Measurements from ENCODE around the gene ITGA7.

The ITGA7 gene

DNA sequence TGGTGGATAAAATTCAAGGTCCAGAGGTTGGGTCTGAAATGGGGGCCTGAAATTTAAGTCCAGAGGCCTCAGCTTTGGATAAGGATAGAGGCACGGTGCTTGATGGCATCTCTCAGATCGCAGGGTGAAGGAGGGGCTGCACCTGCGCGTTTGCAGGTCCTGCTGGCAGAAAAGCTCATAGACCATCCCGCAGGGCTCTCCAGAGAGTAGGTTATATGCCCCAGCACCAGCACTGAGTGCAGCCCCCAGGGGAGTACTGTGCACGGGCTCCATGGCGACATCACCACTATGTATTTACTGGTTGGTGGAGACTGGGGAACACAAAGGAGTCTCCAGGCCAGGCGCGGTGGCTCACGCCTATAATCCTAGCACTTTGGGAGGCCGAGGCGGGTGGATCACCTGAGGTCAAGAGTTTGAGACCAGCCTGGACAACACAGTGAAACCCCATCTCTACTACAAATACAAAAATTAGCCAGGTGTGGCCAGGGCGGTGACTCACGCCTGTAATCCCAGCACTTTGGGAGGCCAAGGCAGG lies 25.4 kb upstream of the ITGA7 start:
- no peak for DNase-seq (ENCODE audit: low read depth)

DNA sequence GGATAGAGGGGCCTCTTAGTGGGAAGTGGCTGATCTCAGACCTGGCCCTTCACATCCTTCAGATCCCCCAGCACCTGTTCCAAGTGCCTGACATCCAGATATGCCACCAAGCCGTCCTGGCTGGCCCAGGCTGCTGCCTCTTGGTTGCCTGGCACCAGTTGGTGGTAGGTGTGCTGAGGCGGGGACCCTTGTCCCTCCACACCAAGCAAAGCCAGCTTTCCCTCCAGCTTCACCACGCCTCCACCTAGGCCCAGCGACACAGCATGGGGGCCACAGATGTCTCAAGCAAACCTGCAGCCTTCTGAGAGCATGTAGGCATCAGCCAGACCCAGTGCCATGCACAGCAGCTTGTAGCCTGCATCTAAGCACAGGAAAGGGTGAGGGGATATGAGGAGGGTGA lies 24.6 kb upstream of the ITGA7 start:
- no peak overlapping the region for H3K4me3 ChIP-seq (ENCODE audit: low read depth, low read length)
- TF ChIP-seq, protein P1, sequence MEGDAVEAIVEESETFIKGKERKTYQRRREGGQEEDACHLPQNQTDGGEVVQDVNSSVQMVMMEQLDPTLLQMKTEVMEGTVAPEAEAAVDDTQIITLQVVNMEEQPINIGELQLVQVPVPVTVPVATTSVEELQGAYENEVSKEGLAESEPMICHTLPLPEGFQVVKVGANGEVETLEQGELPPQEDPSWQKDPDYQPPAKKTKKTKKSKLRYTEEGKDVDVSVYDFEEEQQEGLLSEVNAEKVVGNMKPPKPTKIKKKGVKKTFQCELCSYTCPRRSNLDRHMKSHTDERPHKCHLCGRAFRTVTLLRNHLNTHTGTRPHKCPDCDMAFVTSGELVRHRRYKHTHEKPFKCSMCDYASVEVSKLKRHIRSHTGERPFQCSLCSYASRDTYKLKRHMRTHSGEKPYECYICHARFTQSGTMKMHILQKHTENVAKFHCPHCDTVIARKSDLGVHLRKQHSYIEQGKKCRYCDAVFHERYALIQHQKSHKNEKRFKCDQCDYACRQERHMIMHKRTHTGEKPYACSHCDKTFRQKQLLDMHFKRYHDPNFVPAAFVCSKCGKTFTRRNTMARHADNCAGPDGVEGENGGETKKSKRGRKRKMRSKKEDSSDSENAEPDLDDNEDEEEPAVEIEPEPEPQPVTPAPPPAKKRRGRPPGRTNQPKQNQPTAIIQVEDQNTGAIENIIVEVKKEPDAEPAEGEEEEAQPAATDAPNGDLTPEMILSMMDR (IDR thresholded peaks at IDR 0.05; ENCODE audit: control insufficient read depth, extremely low read depth, insufficient read depth) = no peak
- no peak for DNase-seq (ENCODE audit: low read depth)

More for the DNA sequence above, 25.4 kb upstream of the ITGA7 start:
- TF ChIP-seq, protein P1 (IDR thresholded peaks at IDR 0.05; ENCODE audit: control insufficient read depth, extremely low read depth, insufficient read depth) = no peak
- H3K4me3 ChIP-seq (ENCODE audit: low read depth, low read length) = no peak overlapping the region

DNA sequence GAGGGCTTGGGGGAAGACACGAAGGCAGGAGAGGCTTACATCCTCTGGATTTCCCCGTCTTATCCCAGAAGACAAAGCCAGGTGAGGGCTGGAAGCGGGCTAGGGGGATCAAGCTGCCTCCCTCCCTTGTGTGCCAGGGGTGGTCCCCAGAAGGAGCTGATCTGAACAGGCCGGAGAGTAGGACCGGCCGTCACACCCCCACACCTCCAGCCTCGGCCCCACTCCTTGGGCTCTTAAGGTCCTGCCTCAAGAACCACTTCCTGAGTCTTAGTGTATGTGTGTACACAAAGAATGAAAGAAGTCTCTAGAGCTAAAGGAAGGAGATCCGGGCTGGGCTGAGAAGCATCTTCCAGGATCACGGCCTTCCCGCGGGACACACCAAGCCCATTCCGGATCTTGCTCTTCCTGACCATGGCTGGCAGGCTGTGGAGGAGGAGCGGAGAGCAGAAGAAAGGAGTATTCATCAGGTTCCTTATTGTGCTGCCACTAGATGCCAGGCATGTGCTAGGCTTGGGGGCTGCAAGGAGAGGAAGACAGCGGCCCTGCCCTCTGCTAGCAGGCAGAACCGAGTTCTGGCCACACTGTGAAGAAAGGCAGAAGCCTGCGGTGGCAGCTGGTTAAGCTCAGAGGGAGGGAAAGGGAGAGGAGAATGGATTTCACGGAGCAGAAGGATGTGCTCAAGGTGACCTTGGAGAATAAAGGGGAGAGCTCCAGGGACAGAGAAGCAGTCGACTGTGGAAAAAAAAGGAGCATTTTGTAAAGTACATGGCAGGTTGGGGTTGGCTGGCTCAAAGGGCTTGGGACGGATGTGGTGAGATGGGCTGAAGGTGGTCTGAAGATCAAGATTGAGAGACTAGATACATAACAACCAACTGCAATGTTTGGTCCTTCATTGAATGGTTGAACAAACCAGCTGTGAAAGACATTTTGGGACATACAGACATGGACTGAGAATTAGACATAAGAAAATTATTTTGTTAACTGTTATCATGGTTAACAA lies 22.4 kb upstream of the ITGA7 start:
- DNase-seq (ENCODE audit: low read depth) = no peak
- peak overlapping the region; percentile 88 for H3K4me3 ChIP-seq (ENCODE audit: low read depth, low read length)
- TF ChIP-seq, protein P1 (IDR thresholded peaks at IDR 0.05; ENCODE audit: control insufficient read depth, extremely low read depth, insufficient read depth) = no peak

DNA sequence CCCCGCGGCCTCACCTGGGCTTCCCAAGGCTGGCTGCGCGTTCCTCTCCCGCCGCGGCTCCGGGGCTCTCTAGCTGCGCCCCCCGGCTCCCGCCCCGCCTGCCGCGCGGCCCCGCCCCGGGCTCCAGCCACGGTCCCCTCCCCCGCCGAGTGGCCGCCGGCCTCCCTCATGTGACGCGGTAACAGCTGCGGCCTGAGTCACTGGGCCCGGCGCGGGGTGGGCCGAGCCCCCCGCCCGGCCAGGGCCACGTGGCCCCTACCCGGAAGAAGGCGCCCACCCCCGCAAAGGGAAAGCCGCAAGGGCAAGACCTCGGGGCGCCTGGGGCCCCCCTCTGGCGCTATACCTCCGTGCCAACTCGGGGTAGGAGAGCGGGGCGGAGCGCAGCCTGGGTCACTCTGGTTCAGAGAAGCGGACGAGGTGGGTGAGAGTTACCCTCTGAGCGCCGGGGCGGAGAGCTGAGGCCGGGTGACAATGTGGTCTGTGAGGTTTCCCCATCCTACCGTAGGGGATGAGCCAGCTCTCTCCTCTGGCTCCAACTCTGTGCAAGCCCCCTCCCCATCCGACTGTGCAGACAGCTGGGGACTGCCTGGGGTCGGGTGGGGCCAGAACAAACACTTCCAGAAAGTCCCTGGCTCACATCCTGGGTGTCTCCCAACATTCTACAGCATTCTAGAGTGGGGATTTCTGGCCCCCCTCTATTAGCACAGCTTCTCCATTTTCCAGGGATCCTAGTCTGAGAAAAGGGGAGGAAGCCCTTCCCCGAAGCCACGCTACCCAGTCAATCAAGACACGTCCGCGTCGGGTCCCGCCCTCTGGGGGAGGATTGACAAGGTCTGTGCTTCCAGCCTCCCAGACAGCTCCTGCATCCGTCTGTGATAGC lies 21.5 kb upstream of the ITGA7 start, which contains the start of gene CD63:
Gene CD63 (minus strand): TSS at position 71 of the 880 bp plus-strand sequence. CDS start 668 bp downstream, outside the sequence.
- peak within 1 kb of the TSS; percentile 88 for H3K4me3 ChIP-seq (ENCODE audit: low read depth, low read length)
- TF ChIP-seq, protein P1 (IDR thresholded peaks at IDR 0.05; ENCODE audit: control insufficient read depth, extremely low read depth, insufficient read depth) = no peak
- peak; percentile 52 for DNase-seq (ENCODE audit: low read depth)

DNA sequence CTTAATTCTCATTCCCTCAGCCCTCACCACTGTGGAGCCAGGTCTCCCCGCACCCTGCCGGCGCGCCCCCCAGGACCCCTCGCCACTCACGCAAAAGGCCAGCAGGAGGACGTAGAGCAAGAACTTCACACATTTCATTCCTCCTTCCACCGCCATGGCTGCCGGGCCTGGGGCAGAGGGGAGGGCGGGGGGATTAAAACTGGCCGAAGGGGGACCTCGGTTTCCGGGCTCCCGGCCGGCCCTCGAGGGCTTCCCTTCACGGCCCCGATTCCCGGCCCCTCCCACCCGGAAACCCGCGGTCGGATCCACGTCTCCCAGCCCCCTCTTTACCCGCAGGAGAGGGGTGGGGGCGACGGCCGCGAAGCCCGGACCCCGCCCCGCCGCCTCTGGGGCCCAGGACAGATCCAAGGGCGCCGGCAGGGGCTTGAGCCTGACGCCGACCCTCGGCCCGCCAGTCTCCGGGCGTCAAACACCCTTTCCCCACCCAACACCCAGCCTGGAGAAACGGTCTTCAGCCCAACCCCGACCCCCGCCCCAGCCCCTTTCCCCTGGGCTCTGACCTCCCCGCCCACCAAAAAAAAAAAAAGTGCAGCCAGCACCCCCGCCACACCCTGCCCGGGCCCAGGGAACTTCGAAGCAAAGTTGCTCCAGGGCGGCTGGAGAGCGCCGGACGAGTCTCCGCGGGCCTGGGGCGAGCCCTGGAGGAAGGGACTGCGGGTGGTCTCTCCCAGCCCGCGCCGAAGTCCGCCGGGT lies 20.7 kb upstream of the ITGA7 start:
- no peak for DNase-seq (ENCODE audit: low read depth)

More for the DNA sequence above, 20.7 kb upstream of the ITGA7 start:
- H3K4me3 ChIP-seq (ENCODE audit: low read depth, low read length) = peak overlapping the region; percentile 88
- TF ChIP-seq, protein P1 (IDR thresholded peaks at IDR 0.05; ENCODE audit: control insufficient read depth, extremely low read depth, insufficient read depth) = no peak
